ENCODE measurements around the gene TEX35. TPM values are rescaled to one million over a fixed set of nuclear protein-coding genes. Genes with fewer than 3 reads are reported as not detected.
A peak's percentile ranks its signal among the peaks of the same experiment; 100 is the strongest.

TEX35 gene
- total and polyA plus RNA-seq, 8 donors = 0.76 TPM; not detected in 7

- Histone ChIP-seq H3K27me3 (no peaks in the 10 kb centered on the region), H3K4me3 (peak overlapping the region; percentile 65 to 88 (median 80)), H3K36me3 (peaks cover 0 to 10% (median 7%) of the 10 kb centered on the region in 4 donors), H3K9me3 (no peaks in the 10 kb centered on the region), H3K4me1 (peaks cover 12 to 37% (median 30%) of the 10 kb centered on the region in 4 donors), H3K27ac (peak overlapping the region; percentile 58 to 88 (median 87))
- intact Hi-C loops (cut with DNase I; ENCODE audit: low total_unique reads) = loop anchor here (5.0 kb wide), 1 partner anchor 209 kb away; no protein-coding TSS in a partner anchor
- 6 to 18% (median 13%) methylated on average over 9 to 10 of the region's 10 CpGs for WGBS, 5 donors
- TF ChIP-seq POLR2A (IDR thresholded peaks at IDR 0.05) = no peak
- TF ChIP-seq EP300 (IDR thresholded peaks at IDR 0.05) = no peak
- TF ChIP-seq POLR2AphosphoS5 (IDR thresholded peaks at IDR 0.05) = no peak
- TF ChIP-seq CTCF (IDR thresholded peaks at IDR 0.05) = no peak
- DNase-seq = no peak
Observed at GRCh38 chr1:178543290-178543607, 30.3 kb downstream of the TEX35 start.

- TF ChIP-seq CTCF (IDR thresholded peaks at IDR 0.05) (no peak), EP300 (IDR thresholded peaks at IDR 0.05) (no peak), POLR2A (IDR thresholded peaks at IDR 0.05) (no peak), POLR2AphosphoS5 (IDR thresholded peaks at IDR 0.05) (no peak)
- peak in 1 of 2 donors; percentile 19 for DNase-seq
- H3K4me3 ChIP-seq = no peak overlapping the region
- H3K9me3 ChIP-seq = no peaks in the 10 kb centered on the region
- peaks cover 0 to 11% (median 7%) of the 10 kb centered on the region in 4 donors for H3K36me3 ChIP-seq
- H3K4me1 ChIP-seq = peaks cover 12 to 37% (median 26%) of the 10 kb centered on the region in 4 donors
- intact Hi-C loops (cut with DNase I; ENCODE audit: low total_unique reads) = loop anchor here (5.0 kb wide), 1 partner anchor 208 kb away; no protein-coding TSS in a partner anchor
- H3K27ac ChIP-seq = peak overlapping the region in 2 of 5 donors; percentile 2 to 87
- WGBS, 5 donors = 78 to 89% (median 83%) methylated on average over 9 of the region's 9 CpGs
- H3K27me3 ChIP-seq = no peaks in the 10 kb centered on the region
Observed at GRCh38 chr1:178544531-178544930, 31.6 kb downstream of the TEX35 start.

GRCh38 chr1:178548108-178548507, 35.2 kb downstream of the TEX35 start:
- no peaks in the 10 kb centered on the region for H3K27me3 ChIP-seq
- no peak overlapping the region for H3K4me3 ChIP-seq
- H3K4me1 ChIP-seq = peaks cover 5 to 25% (median 8%) of the 10 kb centered on the region in 4 donors
- no peaks in the 10 kb centered on the region for H3K9me3 ChIP-seq
- no peak overlapping the region for H3K27ac ChIP-seq
- WGBS, 5 donors = 85 to 94% (median 90%) methylated on average over 3 of the region's 3 CpGs
- intact Hi-C loops (cut with DNase I; ENCODE audit: low total_unique reads) = no loop called here
- H3K36me3 ChIP-seq = peaks cover 0 to 22% (median 7%) of the 10 kb centered on the region in 4 donors
- no peak for TF ChIP-seq CTCF (IDR thresholded peaks at IDR 0.05)
- no peak for DNase-seq

GRCh38 chr1:178551307-178551706, 38.4 kb downstream of the TEX35 start:
- DNase-seq = no peak
- peaks cover 0 to 22% (median 5%) of the 10 kb centered on the region in 4 donors for H3K36me3 ChIP-seq
- H3K27ac ChIP-seq = no peak overlapping the region
- no peaks in the 10 kb centered on the region for H3K4me1 ChIP-seq
- no peak for TF ChIP-seq EP300 (IDR thresholded peaks at IDR 0.05)
- TF ChIP-seq POLR2A (IDR thresholded peaks at IDR 0.05) = no peak
- no peak overlapping the region for H3K4me3 ChIP-seq
- H3K27me3 ChIP-seq = no peaks in the 10 kb centered on the region
- intact Hi-C loops (cut with DNase I; ENCODE audit: low total_unique reads) = no loop called here
- WGBS, 5 donors = 58 to 94% (median 80%) methylated on average over 3 of the region's 3 CpGs
- peaks cover 0 to 20% (median 5%) of the 10 kb centered on the region in 4 donors for H3K9me3 ChIP-seq

GRCh38 chr1:178551940-178552339, 39.0 kb downstream of the TEX35 start:
- TF ChIP-seq EP300 (IDR thresholded peaks at IDR 0.05) (no peak), POLR2AphosphoS5 (IDR thresholded peaks at IDR 0.05) (no peak), POLR2A (IDR thresholded peaks at IDR 0.05) (no peak), CTCF (IDR thresholded peaks at IDR 0.05) (no peak)
- no peak for DNase-seq
- Histone ChIP-seq H3K36me3 (peaks cover 0 to 19% (median 5%) of the 10 kb centered on the region in 4 donors), H3K27ac (no peak overlapping the region), H3K4me1 (no peaks in the 10 kb centered on the region), H3K9me3 (peaks cover 0 to 20% (median 5%) of the 10 kb centered on the region in 4 donors), H3K27me3 (no peaks in the 10 kb centered on the region), H3K4me3 (no peak overlapping the region)
- 84 to 90% (median 88%) methylated on average over 3 of the region's 3 CpGs for WGBS, 5 donors
- intact Hi-C loops (cut with DNase I; ENCODE audit: low total_unique reads) = no loop called here

All from stomach (tissue), 9 donors.